ENCODE data around the gene PDIA4. TPM values are rescaled to one million over a fixed set of nuclear protein-coding genes. Genes with fewer than 3 reads are reported as not detected.
"Not testable (repeated sequence)": the region's sequence is repeated elsewhere in the genome, so short reads cannot be mapped to it uniquely, and the experiment has no call there.

Gene PDIA4
- total and polyA plus RNA-seq, 9 donors = 62.9 to 114 (median 78.5) TPM

GRCh38 chr7:148979827-148980226, 48.5 kb downstream of the PDIA4 start:
- peaks cover 3% of the 10 kb centered on the region for H3K27me3 ChIP-seq (ENCODE audit: control insufficient read depth, insufficient read depth, low read length)
- no peaks in the 10 kb centered on the region for H3K36me3 ChIP-seq (ENCODE audit: control insufficient read depth, insufficient read depth, low read length)
- H3K4me3 ChIP-seq (ENCODE audit: low read length) = no peak overlapping the region
- peaks cover 18% of the 10 kb centered on the region for H3K4me1 ChIP-seq (ENCODE audit: control insufficient read depth, insufficient read depth, low read length)
- no peaks in the 10 kb centered on the region for H3K9me3 ChIP-seq (replicated peaks; ENCODE audit: control insufficient read depth, low read depth, low read length)
- no peak for DNase-seq
- 70% methylated on average over 5 of the region's 9 CpGs for WGBS (ENCODE audit: insufficient coverage)
- no peak overlapping the region for H3K27ac ChIP-seq (ENCODE audit: low read length)

DNA sequence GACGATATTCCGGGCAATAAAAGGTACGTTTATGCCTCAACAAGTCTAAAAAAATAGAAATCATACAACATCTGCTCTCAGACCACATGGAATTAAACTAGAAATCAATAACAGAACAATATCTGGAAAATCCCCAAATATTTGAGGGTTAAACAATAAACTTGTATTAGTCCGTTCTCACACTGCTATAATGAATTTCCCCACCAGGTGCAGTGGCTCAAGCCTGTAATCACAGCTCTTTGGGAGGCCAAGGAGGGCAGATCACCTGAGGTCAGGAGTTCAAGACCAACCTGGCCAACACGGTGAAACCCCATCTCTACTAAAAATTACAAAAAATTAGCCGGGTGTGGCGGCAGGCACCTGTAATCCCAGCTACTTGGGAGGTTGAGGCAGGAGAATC, 49.2 kb downstream of the PDIA4 start:
- H3K9me3 ChIP-seq (replicated peaks; ENCODE audit: control insufficient read depth, low read depth, low read length); H3K36me3 ChIP-seq (ENCODE audit: control insufficient read depth, insufficient read depth, low read length); H3K4me3 ChIP-seq (ENCODE audit: low read length); H3K27me3 ChIP-seq (ENCODE audit: control insufficient read depth, insufficient read depth, low read length); DNase-seq; H3K27ac ChIP-seq (ENCODE audit: low read length): not testable (repeated sequence)
- 60% methylated on average over 1 of the region's 7 CpGs for WGBS (ENCODE audit: insufficient coverage)
- peaks cover 16% of the 10 kb centered on the region for H3K4me1 ChIP-seq (ENCODE audit: control insufficient read depth, insufficient read depth, low read length)

- no peaks in the 10 kb centered on the region for H3K9me3 ChIP-seq (replicated peaks; ENCODE audit: control insufficient read depth, low read depth, low read length)
- peaks cover 12% of the 10 kb centered on the region for H3K4me1 ChIP-seq (ENCODE audit: control insufficient read depth, insufficient read depth, low read length)
- no peak for DNase-seq
- 20% methylated on average over 7 of the region's 8 CpGs for WGBS (ENCODE audit: insufficient coverage)
- H3K27me3 ChIP-seq (ENCODE audit: control insufficient read depth, insufficient read depth, low read length) = peaks cover 3% of the 10 kb centered on the region
- H3K36me3 ChIP-seq (ENCODE audit: control insufficient read depth, insufficient read depth, low read length) = no peaks in the 10 kb centered on the region
- H3K27ac ChIP-seq (ENCODE audit: low read length) = no peak overlapping the region
- H3K4me3 ChIP-seq (ENCODE audit: low read length) = no peak overlapping the region
Observed at GRCh38 chr7:148978091-148978490, 50.2 kb downstream of the PDIA4 start.

DNA sequence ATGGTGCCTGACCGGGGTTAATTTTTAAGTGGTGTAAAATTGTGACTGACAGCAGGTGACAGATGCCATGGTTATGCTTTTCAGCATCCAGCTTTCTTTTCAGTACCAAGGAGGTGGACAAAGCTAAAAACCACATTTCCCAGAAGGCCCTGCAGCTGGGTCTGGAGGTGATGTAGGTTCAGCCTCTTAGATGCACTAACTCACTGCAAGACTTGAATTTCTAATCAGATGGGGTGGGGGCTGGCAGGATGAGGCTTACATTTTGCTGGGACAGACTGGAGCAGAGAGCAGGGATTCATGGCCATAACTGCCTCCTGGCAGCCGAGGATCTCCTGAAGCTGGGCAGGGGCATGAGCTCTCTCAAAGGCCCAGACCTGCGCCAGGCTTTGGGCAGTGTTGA, 52.4 kb downstream of the PDIA4 start:
- Histone ChIP-seq H3K36me3 (ENCODE audit: control insufficient read depth, insufficient read depth, low read length) (no peaks in the 10 kb centered on the region), H3K27ac (ENCODE audit: low read length) (no peak overlapping the region), H3K4me3 (ENCODE audit: low read length) (no peak overlapping the region), H3K9me3 (replicated peaks; ENCODE audit: control insufficient read depth, low read depth, low read length) (no peaks in the 10 kb centered on the region), H3K27me3 (ENCODE audit: control insufficient read depth, insufficient read depth, low read length) (peaks cover 3% of the 10 kb centered on the region), H3K4me1 (ENCODE audit: control insufficient read depth, insufficient read depth, low read length) (peaks cover 7% of the 10 kb centered on the region)
- DNase-seq = no peak
- 28% methylated on average over 2 of the region's 3 CpGs for WGBS (ENCODE audit: insufficient coverage)

GRCh38 chr7:148973256-148973655, 55.0 kb downstream of the PDIA4 start:
- Histone ChIP-seq H3K4me1 (ENCODE audit: control insufficient read depth, insufficient read depth, low read length) (peaks cover 7% of the 10 kb centered on the region), H3K27me3 (ENCODE audit: control insufficient read depth, insufficient read depth, low read length) (peaks cover 2% of the 10 kb centered on the region), H3K9me3 (replicated peaks; ENCODE audit: control insufficient read depth, low read depth, low read length) (no peaks in the 10 kb centered on the region), H3K4me3 (ENCODE audit: low read length) (no peak overlapping the region), H3K36me3 (ENCODE audit: control insufficient read depth, insufficient read depth, low read length) (no peaks in the 10 kb centered on the region), H3K27ac (ENCODE audit: low read length) (no peak overlapping the region)
- no peak for DNase-seq
- 84% methylated on average over 4 of the region's 6 CpGs for WGBS (ENCODE audit: insufficient coverage)

DNA sequence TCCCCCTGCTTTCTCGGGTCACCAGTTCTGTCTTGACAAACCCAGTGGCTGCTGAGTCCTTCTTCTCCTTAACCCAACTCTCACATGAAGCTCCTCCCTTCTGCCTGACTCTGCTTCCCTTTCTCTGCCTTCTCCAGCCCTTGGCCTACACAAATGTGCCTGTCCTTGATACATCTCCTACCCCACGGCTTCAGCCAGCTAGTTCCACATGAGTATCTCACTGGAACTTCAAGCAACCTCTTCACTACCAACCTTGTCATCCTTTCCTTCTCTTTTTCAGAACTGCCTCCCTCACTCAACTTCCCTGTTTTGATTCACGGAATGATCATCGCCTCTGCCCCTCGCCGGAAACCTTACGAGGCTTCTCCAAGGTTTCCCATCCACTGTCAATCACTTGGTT, 55.9 kb downstream of the PDIA4 start:
- WGBS (ENCODE audit: insufficient coverage) = 73% methylated on average over 2 of the region's 7 CpGs
- Histone ChIP-seq H3K4me1 (ENCODE audit: control insufficient read depth, insufficient read depth, low read length) (peaks cover 3% of the 10 kb centered on the region), H3K27ac (ENCODE audit: low read length) (no peak overlapping the region), H3K36me3 (ENCODE audit: control insufficient read depth, insufficient read depth, low read length) (no peaks in the 10 kb centered on the region), H3K9me3 (replicated peaks; ENCODE audit: control insufficient read depth, low read depth, low read length) (no peaks in the 10 kb centered on the region), H3K27me3 (ENCODE audit: control insufficient read depth, insufficient read depth, low read length) (no peaks in the 10 kb centered on the region), H3K4me3 (ENCODE audit: low read length) (no peak overlapping the region)
- peak; percentile 38 for DNase-seq

GRCh38 chr7:148967602-148968001, 60.7 kb downstream of the PDIA4 start:
- DNase-seq = peak; percentile 85
- Histone ChIP-seq H3K27ac (ENCODE audit: low read length) (peak overlapping the region; percentile 6), H3K9me3 (replicated peaks; ENCODE audit: control insufficient read depth, low read depth, low read length) (no peaks in the 10 kb centered on the region), H3K4me3 (ENCODE audit: low read length) (no peak overlapping the region), H3K27me3 (ENCODE audit: control insufficient read depth, insufficient read depth, low read length) (no peaks in the 10 kb centered on the region), H3K36me3 (ENCODE audit: control insufficient read depth, insufficient read depth, low read length) (no peaks in the 10 kb centered on the region), H3K4me1 (ENCODE audit: control insufficient read depth, insufficient read depth, low read length) (peaks cover 13% of the 10 kb centered on the region)
- 17% methylated on average over 1 of the region's 3 CpGs for WGBS (ENCODE audit: insufficient coverage)

GRCh38 chr7:148967032-148967372, 61.3 kb downstream of the PDIA4 start:
- DNase-seq = no peak
- H3K36me3 ChIP-seq (ENCODE audit: control insufficient read depth, insufficient read depth, low read length) = no peaks in the 10 kb centered on the region
- no peaks in the 10 kb centered on the region for H3K27me3 ChIP-seq (ENCODE audit: control insufficient read depth, insufficient read depth, low read length)
- no peaks in the 10 kb centered on the region for H3K9me3 ChIP-seq (replicated peaks; ENCODE audit: control insufficient read depth, low read depth, low read length)
- peaks cover 15% of the 10 kb centered on the region for H3K4me1 ChIP-seq (ENCODE audit: control insufficient read depth, insufficient read depth, low read length)
- WGBS (ENCODE audit: insufficient coverage) = 67% methylated on average over 3 of the region's 13 CpGs
- peak overlapping the region; percentile 24 for H3K27ac ChIP-seq (ENCODE audit: low read length)
- H3K4me3 ChIP-seq (ENCODE audit: low read length) = peak overlapping the region; percentile 52

- H3K27ac ChIP-seq (ENCODE audit: low read length) = peak overlapping the region; percentile 45
- DNase-seq = peak; percentile 37
- WGBS (ENCODE audit: insufficient coverage) = 32% methylated on average over 8 of the region's 15 CpGs
Observed at GRCh38 chr7:148964483-148965267, 63.6 kb downstream of the PDIA4 start.

DNA sequence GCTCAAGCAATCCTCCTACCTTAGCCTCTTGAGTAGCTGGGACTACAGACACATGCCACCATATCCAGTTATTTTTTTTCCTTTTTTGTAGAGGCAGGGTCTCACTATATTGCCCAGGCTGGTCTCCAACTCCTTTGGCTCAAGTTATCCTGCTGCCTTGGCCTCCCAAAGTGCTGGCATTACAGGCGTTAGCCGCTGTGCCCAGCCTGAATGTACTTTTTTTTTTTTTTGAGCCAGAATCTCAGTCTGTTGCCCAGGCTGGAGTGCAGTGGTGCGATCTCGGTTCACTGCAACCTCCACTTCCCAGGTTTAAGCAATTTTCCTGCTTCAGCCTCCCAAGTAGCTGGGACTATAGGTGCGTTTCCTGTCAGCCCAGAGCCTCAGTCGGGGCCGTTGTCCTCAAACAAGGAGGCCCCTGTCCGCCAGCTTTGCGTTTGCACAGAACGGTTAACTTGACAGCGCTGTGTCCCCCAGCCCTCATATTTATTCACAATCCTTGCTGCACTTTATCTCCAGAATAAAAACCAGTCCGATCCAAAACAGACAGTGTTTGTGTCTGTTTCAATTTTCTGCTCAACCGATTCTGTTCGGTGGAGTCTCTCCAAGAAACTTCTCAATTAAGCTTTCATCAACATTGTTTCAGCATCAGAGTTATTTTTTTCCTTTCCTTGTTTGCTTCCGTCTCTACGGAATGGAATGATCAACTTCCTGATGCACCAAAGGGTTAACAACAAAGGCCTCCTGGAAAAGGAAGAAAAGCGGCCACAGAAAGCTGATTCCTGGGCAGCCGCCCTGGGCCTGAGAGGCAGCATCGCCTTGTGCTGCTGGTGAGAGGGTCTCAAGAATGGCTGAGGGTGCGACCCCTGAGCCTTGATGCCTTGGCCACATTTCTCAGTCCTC, 64.5 kb downstream of the PDIA4 start:
- H3K27ac ChIP-seq (ENCODE audit: low read length) = peak overlapping the region; percentile 45
- peak; percentile 58 for DNase-seq
- no peaks in the 10 kb centered on the region for H3K27me3 ChIP-seq (ENCODE audit: control insufficient read depth, insufficient read depth, low read length)
- 27% methylated on average over 15 of the region's 20 CpGs for WGBS (ENCODE audit: insufficient coverage)
- no peaks in the 10 kb centered on the region for H3K36me3 ChIP-seq (ENCODE audit: control insufficient read depth, insufficient read depth, low read length)
- H3K9me3 ChIP-seq (replicated peaks; ENCODE audit: control insufficient read depth, low read depth, low read length) = no peaks in the 10 kb centered on the region
- H3K4me1 ChIP-seq (ENCODE audit: control insufficient read depth, insufficient read depth, low read length) = peaks cover 15% of the 10 kb centered on the region
- peak overlapping the region; percentile 49 for H3K4me3 ChIP-seq (ENCODE audit: low read length)

More at GRCh38 chr7:148964483-148965267, 63.6 kb downstream of the PDIA4 start:
- H3K9me3 ChIP-seq (replicated peaks; ENCODE audit: control insufficient read depth, low read depth, low read length) = no peaks in the 10 kb centered on the region
- H3K36me3 ChIP-seq (ENCODE audit: control insufficient read depth, insufficient read depth, low read length) = no peaks in the 10 kb centered on the region
- H3K4me1 ChIP-seq (ENCODE audit: control insufficient read depth, insufficient read depth, low read length) = peaks cover 15% of the 10 kb centered on the region
- H3K4me3 ChIP-seq (ENCODE audit: low read length) = peak overlapping the region; percentile 49
- no peaks in the 10 kb centered on the region for H3K27me3 ChIP-seq (ENCODE audit: control insufficient read depth, insufficient read depth, low read length)

Measured in muscle of leg (tissue), 11 donors.